Thoracic aorta (tissue), 2 donors: Measurements from ENCODE around the gene RASD2. TPM values are rescaled to one million over a fixed set of nuclear protein-coding genes. Genes with fewer than 3 reads are reported as not detected.

Source experiments
- ATAC-seq: fragments of 150-250 bp; one replicate; pipeline ENCODE4 v1.8.0; 2017; ENCODE audit warnings: low read depth; ENCODE audit not compliant: insufficient number of reproducible peaks, low FRiP score
- DNase-seq: peaks from one replicate; pipeline ENCODE4 v3.0.0-alpha.2; 2020; ENCODE audit warnings: low spot score
- H3K27ac ChIP-seq, 2 donors: fragments of 200-600 bp; sonication (generic); 1 replicate in 1 of 2; 2 replicates in 1 of 2; pipeline ENCODE4 v1.5.1; 2016; ENCODE audit warnings: mild to moderate bottlenecking in 2 of 2, moderate library complexity in 2 of 2
- H3K27me3 ChIP-seq: fragments of 200-600 bp; sonication (generic); replicated peaks from 2 replicates; pipeline ENCODE4 v1.6.0; 2016; ENCODE audit warnings: mild to moderate bottlenecking; ENCODE audit not compliant: insufficient read depth
- H3K36me3 ChIP-seq: fragments of 200-600 bp; sonication (generic); one replicate; pipeline ENCODE4 v1.5.1; 2016
- H3K4me1 ChIP-seq, 2 donors: fragments of 200-600 bp; sonication (generic); 1 replicate in 1 of 2; 2 replicates in 1 of 2; pipeline versions ENCODE4 v1.5.1 to v1.6.0; 2016; ENCODE audit warnings: low read depth in 2 of 2, mild to moderate bottlenecking in 1 of 2; ENCODE audit not compliant: control insufficient read depth in 1 of 2
- H3K4me3 ChIP-seq: fragments of 200-600 bp; sonication (generic); 2 replicates; pipeline ENCODE4 v1.5.1; 2016; ENCODE audit warnings: mild to moderate bottlenecking
- H3K9me3 ChIP-seq: fragments of 200-600 bp; sonication (generic); 2 replicates; pipeline ENCODE4 v1.5.1; 2016
- total RNA-seq, 2 donors: library from RNA; depleted of rRNA; stranded (reverse); fragments of >200 nt; gene quantifications; one replicate each; pipeline versions ENCODE4 v1.1.0 to v1.2.3, GENCODE V29; 2016
- TF ChIP-seq, protein P1 (sequence below): fragments of 200-600 bp; sonication (generic); IDR thresholded peaks from one replicate; pipeline ENCODE4 v1.5.1; 2019; ENCODE audit warnings: antibody characterized with exemption

RASD2 gene
- total RNA-seq, 2 donors from 2014 or later, result 14.0 to 18.8 TPM

DNA sequence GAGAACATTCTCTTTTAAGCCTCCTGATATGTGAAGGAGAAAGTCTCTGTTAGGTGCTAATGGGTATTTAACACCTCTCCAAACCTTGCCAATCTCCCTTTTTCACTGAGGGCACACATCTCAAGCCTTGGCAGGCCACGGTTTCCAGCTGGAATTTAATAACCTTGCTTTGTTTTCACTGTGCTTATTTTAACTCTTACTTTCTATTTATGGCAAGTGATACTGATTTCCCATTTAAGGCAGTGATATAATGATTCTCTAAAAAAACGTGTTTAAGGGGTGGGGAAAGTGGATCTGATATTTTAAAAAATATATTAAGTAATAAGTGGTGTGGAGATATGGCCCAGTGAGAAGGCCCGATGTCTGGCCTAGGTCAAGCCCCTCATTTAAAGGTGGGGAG lies 1.1 kb upstream of the RASD2 start:
- no peaks in the 10 kb centered on the region for H3K27me3 ChIP-seq
- H3K9me3 ChIP-seq, result no peaks in the 10 kb centered on the region
- H3K4me3 ChIP-seq, result peak overlapping the region; percentile 85
- no peaks in the 10 kb centered on the region for H3K36me3 ChIP-seq
- DNase-seq (no peak), ATAC-seq (peak; percentile 14)
- TF ChIP-seq, protein P1, sequence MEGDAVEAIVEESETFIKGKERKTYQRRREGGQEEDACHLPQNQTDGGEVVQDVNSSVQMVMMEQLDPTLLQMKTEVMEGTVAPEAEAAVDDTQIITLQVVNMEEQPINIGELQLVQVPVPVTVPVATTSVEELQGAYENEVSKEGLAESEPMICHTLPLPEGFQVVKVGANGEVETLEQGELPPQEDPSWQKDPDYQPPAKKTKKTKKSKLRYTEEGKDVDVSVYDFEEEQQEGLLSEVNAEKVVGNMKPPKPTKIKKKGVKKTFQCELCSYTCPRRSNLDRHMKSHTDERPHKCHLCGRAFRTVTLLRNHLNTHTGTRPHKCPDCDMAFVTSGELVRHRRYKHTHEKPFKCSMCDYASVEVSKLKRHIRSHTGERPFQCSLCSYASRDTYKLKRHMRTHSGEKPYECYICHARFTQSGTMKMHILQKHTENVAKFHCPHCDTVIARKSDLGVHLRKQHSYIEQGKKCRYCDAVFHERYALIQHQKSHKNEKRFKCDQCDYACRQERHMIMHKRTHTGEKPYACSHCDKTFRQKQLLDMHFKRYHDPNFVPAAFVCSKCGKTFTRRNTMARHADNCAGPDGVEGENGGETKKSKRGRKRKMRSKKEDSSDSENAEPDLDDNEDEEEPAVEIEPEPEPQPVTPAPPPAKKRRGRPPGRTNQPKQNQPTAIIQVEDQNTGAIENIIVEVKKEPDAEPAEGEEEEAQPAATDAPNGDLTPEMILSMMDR, result no peak
- peaks cover 17 to 64% of the 10 kb centered on the region in 2 donors for H3K4me1 ChIP-seq
- H3K27ac ChIP-seq, result peak overlapping the region; percentile 95 to 96

DNA sequence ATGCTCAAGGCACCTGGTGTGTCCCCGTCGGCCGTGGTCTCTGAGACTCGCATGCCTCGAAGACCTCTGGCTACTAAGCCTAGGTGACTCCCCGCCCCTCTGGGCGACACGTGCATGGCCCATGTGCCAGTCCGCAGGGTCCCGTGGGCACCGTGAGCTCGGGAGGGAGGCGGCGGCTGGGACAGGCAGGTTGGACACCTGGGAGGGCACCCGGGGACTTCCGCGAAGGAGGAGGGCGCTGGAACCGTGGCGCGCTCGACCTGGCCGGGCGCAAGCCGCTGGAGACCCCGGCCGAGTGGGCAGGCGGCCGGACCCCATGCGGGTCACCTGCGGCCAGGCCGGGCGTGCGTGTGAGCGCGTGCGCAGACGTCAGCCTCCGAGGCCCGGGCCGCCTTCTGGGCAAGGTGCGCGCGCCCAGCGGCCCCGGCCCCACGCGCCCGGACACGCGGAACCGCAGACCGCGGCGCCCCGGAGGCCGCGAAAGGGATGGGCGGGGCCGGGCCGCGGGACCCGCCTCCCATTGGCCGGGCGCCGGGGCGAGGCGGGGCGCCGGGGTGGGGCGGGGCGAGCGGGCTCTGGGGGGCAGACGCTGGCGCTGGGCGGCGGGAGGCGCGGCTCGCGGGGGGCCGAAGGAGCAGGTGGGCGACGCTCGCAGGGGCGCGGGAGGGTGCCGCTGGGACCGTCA lies 579 bp upstream of the RASD2 start:
- ATAC-seq, result peak; percentile 15
- Histone ChIP-seq H3K27me3 (no peaks in the 10 kb centered on the region), H3K36me3 (no peaks in the 10 kb centered on the region), H3K4me3 (peak overlapping the region; percentile 85), H3K27ac (peak overlapping the region; percentile 95 to 96), H3K4me1 (peaks cover 17 to 70% of the 10 kb centered on the region in 2 donors), H3K9me3 (no peaks in the 10 kb centered on the region)
- no peak for DNase-seq
- TF ChIP-seq, protein P1, result no peak

DNA sequence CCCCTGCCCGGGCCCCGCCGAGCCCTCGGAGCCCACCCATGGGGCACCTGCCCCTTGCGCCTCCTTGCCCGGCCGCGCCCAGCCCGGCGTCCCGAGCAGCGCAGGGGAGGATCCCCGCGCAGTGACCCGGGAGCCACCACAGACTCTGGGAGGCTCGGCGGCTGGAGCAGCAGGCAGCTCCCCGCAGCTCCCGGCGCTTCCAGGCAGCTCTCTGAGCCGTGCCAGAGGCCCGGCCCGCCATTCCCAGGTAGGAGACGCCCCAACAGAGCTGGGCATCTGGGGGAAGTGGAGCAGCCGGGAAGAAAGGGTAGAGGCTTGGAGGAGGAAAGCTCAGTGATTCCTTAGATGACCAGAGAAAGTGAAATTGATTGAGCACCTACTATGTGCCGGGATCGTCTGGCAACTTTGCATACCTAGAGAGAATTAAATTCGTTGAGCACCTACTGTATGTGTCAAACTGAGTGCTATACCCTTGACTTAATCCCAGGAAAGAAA lies 670 bp downstream of the RASD2 start:
- no peak for DNase-seq

DNA sequence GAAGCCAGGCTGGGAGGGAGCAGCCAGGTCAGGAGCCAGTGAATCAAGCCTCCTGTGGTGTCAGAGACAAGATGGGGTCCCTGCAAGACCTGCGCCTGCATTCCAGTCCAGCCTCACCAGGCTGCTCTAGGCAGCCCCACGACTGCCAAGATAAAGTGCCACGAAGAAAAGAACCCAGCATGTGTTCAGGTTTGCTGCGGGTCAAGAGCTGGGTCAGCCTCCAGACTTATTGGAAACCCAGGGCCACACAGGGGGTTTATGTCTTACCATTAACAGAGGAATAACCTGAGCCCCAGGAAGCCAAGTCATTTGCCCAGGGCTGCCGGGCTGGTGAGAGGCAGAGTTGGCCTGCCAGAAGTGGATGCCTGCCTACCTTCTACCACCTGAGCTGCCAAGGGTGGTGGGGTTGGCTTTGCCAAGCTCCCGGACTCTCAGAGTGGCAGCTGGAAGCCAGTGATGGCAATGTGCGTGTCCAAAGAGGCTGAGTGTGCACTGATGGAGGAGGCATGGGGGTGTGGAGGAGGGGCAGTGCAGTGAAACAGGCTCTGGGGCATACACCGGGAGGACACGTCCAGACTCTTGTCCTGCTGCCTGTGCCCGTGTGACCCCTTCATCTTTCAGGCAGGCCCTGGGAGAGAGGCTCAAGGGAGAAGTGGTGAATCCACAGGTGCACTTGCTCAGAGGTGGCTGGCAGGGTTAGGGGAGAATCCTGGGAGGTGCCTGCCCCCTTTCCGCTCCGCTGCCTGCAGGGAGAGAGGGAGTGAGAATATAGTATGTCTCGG lies 1.7 kb downstream of the RASD2 start:
- H3K36me3 ChIP-seq, result no peaks in the 10 kb centered on the region
- H3K27ac ChIP-seq, result peak overlapping the region in 1 of 2 donors; percentile 65
- ATAC-seq (no peak), DNase-seq (no peak)
- TF ChIP-seq, protein P1, result no peak
- no peaks in the 10 kb centered on the region for H3K27me3 ChIP-seq
- H3K9me3 ChIP-seq, result no peaks in the 10 kb centered on the region
- H3K4me1 ChIP-seq, result peaks cover 7 to 54% of the 10 kb centered on the region in 2 donors
- peak overlapping the region; percentile 85 for H3K4me3 ChIP-seq

More for the DNA sequence above, 670 bp downstream of the RASD2 start:
- ATAC-seq, result no peak
- Histone ChIP-seq H3K27me3 (no peaks in the 10 kb centered on the region), H3K4me3 (peak overlapping the region; percentile 85), H3K36me3 (no peaks in the 10 kb centered on the region), H3K27ac (peak overlapping the region; percentile 65), H3K9me3 (no peaks in the 10 kb centered on the region), H3K4me1 (peaks cover 10 to 65% of the 10 kb centered on the region in 2 donors)
- TF ChIP-seq, protein P1, result no peak

DNA sequence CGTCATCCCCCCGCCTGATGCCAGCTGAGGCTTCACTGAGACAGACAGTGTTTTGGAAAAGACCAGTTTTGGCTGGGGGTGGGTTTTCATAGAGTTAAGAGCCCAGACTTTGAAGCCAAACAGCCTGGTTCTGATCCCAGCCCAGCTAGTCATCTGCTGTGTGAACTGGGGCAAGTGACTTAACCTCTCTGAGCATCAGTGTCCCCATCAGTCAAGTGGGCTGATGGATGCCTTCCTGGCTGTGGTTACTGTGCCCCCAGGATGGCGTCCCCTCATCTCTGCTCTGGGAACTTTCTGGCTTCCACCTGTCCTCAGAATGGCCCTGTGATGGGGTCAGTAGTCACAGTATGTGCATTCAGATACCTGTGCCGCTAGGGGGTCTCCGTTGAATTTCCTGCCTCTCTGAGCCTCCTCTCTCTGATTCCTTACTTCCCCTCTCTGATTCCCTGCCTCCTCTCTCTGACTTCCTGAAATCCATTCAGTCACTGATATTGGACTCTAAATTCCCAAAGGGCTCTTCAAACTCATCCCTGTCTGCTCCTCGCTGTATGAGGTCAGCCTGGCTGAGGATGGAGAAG lies 2.4 kb downstream of the RASD2 start:
- Histone ChIP-seq H3K4me1 (peaks cover 7 to 52% of the 10 kb centered on the region in 2 donors), H3K27me3 (no peaks in the 10 kb centered on the region), H3K4me3 (peak overlapping the region; percentile 85), H3K9me3 (no peaks in the 10 kb centered on the region), H3K36me3 (peaks cover 4% of the 10 kb centered on the region), H3K27ac (peak overlapping the region; percentile 13 to 65)
- TF ChIP-seq, protein P1, result no peak
- no peak for ATAC-seq
- DNase-seq, result no peak
